GM21367 (cell line): Measurements from ENCODE around the gene ACOX3.

ENCODE experiments used
- ATAC-seq: cut with Tn5 transposase; IDR thresholded peaks from one replicate; pipeline ENCODE4 v1.9.1; 2021; ENCODE audit not compliant: unreplicated experiment

The ACOX3 gene

GRCh38 chr4:8325291-8325973 lies 115.1 kb downstream of the ACOX3 start:
- ATAC-seq, result no peak

DNA sequence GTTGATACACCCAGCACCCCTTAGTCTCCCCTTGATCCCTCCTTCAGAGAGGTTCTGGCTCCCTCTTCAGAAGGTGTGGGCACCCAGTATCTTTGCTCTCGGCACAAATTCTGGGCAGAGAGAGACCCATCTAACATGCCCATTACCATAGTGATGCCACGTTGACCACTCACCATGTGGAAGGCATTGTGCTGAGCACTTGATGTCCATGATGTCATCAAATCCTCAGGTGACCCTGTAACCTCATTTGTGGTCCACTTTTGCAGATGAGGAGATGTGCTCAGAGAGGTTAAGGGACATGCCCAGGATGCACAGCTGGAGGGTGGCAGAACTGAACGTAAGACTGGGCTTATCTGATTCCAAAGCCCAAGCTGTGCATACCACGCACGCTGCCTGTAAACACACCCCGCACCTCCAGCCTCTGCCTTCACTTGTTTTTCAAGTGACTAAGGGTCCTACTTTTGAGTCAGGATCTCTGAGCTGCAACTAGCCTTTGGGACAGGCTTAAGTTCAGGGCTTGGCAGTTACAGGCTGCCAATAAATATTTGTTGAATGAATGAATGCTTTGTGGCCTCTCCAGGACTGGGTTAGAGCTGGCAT lies 115.8 kb downstream of the ACOX3 start:
- ATAC-seq, result no peak

DNA sequence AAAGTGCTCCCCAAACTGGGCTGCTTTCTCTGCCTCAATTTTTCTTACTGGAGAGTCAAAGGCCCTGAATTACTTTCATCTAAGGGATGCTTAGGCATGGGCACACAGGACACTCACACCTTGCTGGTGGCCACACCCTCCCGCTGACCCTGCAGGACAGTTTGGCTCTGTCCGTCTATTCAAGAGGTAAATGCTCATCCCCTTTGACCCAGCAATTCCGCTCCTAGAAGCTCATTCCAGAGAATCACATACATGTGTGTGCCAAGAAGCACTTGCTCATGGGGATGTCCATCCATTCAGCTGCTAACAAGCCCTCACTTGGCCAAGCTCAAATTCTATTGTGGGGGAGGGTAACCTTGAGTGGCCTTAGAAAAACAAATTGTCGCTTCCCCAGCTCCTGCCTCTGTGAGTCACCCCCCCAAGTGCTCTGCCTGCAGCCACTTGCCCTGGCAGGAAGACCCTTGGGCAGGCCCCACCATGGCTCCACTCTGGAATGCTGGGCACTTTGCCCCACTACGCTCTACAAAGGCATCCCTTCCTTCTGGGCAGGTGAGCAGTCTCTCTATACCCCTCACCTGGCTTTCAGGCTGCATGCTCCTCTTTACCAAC lies 116.5 kb downstream of the ACOX3 start:
- no peak for ATAC-seq

DNA sequence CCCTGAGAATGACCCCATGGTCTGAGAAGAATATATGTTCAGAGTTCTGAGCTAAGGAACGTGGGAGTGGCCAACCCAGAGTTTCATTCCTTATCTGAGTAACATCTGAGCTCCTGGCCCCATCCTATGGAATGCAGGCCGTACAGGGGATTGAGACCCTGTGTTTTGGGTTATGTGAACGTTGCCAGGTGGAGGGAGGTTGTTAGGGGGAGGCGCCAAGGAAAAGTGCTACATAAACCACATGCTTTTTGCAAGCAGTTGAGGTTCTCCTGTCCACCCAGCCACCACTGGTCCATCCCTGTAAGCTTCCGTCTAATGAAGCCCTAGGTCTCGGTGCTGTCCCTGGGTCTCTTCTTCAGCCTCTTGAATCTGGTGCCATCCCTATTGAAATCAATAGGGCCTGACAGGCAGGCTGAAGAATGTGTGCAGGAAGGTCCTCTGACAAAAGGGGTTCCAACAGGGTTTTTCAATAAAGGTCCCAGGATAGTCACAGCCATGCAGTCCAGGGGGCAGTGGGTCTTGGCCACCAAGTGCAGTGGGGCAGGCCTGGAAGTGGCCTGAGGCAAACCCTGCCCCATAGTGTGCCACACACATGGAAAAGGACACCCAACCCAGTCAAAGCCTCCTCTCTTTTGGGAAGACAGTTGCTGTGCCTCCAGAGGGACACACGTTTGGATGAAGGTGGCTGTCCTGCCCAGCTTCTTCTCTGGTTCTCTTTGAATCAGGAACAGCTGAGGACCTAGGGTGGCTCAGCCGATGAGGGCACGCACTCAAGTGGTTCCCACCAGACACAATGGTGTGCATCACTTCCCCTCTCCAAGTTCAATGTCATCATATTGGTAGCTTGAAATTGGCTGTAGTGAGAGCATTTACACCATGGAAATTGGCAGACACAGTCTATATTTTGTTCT lies 117.5 kb downstream of the ACOX3 start:
- no peak for ATAC-seq

DNA sequence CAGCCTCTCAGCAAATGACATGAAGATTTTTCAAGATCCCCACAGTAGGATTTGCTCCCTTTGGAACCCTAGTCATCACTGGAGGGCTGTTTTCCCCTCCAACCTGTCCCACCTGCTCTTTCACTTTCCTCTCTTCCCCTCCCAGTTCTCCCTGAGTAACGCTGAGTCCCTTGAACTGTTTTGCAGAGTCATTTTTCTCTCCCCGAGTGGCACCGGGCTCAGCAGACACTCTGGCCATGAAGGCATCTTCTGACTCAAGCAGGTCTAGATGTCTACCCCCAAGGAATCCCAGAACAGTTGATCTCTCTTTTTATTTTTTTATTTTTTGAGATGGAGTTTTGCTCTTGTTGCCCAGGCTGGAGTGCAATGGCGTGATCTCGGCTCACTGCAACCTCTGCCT lies 118.8 kb downstream of the ACOX3 start:
- no peak for ATAC-seq

DNA sequence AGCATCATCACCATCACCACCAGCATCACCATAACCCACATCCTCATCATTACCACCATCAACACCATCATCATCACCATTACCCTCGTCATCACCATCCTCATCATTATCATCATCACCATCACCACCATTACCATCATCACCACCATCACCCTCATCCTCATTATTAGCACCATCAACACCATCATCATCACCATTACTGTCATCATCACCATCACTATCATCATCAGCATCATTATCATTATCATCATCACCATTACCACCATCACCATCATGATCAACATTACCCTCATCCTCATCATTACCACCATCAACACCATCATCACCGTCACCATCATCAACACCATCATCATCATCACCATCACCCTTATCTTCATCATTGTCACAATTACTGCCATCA lies 119.3 kb downstream of the ACOX3 start:
- ATAC-seq, result no peak

- ATAC-seq, result no peak
These were observed 120.2 kb downstream of the ACOX3 start for GRCh38 chr4:8320386-8320750.

DNA sequence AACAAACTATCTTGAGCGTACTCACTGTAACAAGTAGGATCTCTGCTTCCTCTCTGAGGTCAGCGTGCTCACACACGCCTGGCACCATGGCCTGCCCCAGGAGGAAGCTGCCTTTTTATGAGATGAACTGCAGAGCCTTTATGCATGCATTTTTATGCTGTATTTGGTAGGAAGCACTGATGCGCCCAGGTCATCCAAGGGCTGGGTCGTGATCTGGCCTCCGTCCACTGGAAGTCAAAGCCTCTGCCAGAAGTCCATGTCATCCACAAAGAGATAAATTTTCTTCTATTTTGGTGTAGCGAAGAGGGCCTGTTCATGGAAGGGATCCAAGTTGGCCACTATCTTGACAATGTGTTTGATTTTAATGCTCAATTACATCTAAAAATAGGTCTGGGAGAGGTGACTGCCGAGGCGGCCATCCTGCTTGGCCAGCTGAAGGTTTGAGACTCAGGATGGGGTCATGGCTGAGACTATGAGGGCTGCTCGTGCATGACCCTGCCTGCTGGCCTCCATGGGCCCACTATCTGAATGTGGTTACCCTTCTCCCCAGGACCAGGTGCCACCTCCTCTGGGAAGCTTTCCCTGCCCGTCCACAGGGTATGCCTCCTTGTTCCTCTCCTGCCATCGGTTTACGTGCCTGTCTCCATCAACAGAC lies 120.7 kb downstream of the ACOX3 start:
- ATAC-seq, result no peak

GRCh38 chr4:8319061-8319460 lies 121.5 kb downstream of the ACOX3 start:
- ATAC-seq, result no peak

DNA sequence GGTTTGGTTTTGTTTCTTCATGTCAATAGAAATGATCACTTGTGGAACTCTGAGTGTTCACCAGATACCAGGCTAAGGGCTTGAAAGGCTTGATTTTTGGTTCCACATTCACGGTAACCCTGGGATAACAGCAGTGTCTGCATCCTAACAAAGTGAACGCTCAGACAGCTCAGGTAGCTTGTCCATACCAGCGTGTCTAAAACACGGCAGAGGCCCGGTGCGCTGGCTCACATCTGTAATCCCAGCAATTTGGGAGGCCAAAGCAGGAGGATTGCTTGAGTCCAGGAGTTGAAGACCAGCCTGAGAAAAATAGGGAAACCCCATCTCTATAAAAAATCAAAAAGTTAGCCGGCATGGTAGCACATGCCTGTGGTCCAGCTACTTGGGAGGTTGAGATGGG lies 122.0 kb downstream of the ACOX3 start:
- no peak for ATAC-seq

- no peak for ATAC-seq
These were observed 123.0 kb downstream of the ACOX3 start for GRCh38 chr4:8317474-8317873.

DNA sequence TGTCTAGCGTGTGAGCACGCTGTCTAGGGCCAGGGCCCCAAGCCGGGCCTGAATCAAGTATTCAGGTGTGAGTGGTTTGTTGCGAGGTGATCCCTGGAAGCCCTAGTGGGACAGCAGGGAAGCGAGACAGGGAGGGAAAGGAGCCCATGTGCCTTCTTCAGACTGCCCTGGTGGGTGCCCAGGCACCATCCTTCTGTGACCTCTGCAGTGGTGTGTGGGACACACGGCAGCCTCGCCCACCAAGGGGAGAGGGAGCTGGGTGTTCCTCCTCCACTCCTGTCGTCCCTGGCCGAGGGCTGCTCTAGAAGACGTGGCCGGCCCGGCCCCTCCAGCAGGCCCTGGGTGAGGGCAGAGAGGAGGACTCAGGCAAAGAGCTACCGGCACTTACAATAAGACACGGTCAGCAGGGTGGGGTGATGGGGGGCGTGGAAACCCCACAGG lies 123.6 kb downstream of the ACOX3 start:
- ATAC-seq, result no peak
